ENCODE data around the gene E2F4. TPM values are rescaled to one million over a fixed set of nuclear protein-coding genes. Genes with fewer than 3 reads are reported as not detected.

Gene E2F4
- total and polyA plus RNA-seq, 9 of the 15 experiments (the other 6 are each of a cell fraction or from before 2014, with no cell fraction given): 9.7 to 139 (median 106) TPM

- Histone ChIP-seq H4K20me1 (replicated peaks; ENCODE audit: control insufficient read depth, insufficient read depth, low read length) (no peaks in the 10 kb centered on the region), H3K9me3 (replicated peaks; ENCODE audit: control insufficient read depth, insufficient read depth, low read depth, low read length) (no peaks in the 10 kb centered on the region), H2AFZ (ENCODE audit: low read depth, low read length) (0 out of 2 replicates have a peak overlapping the region, but pooled peaks have one; percentile 57), H3K27ac (ENCODE audit: extremely low read depth, low read depth, low read length) (no peak overlapping the region), H3K79me2 (ENCODE audit: control insufficient read depth, insufficient read depth, low read length) (peaks cover 10% of the 10 kb centered on the region), H3K4me3 (peak overlapping the region; percentile 32), H3K27me3 (ENCODE audit: control insufficient read depth in 2 of 2, insufficient read depth in 2 of 2, low read length in 2 of 2) (no peaks in the 10 kb centered on the region), H3K9me1 (ENCODE audit: control insufficient read depth, insufficient read depth, low read length) (no peaks in the 10 kb centered on the region), H3K4me2 (ENCODE audit: insufficient read depth, low read length) (peak overlapping the region; percentile 61; the same call in 1 of the 2 replicates), H3K9ac (ENCODE audit: insufficient read depth in 1 of 2, low read depth in 2 of 2, low read length in 2 of 2) (peak overlapping the region in 1 of 2 experiments; percentile 72; a peak in 2 of 4 replicates), H3K4me1 (replicated peaks in 1 of 2; ENCODE audit: control insufficient read depth in 2 of 2, insufficient read depth in 2 of 2, low read length in 2 of 2) (peaks cover 9 to 48% of the 10 kb centered on the region in 2 experiments), H3K36me3 (ENCODE audit: control insufficient read depth, insufficient read depth, low read length) (no peaks in the 10 kb centered on the region)
- FAIRE-seq (no peak), ATAC-seq (peak; percentile 81), DNase-seq (ENCODE audit: extremely low read depth in 1 of 4, low spot score in 3 of 4) (peak; percentile 47 to 71 (median 65))
- CTCF ChIA-PET (ENCODE audit: low intra/inter-chr PET ratio): interaction anchor here (0.6 kb wide), 1 partner anchor 66 kb away, joined by 3 read pairs; no protein-coding TSS in a partner anchor
- in situ Hi-C loops (cut with MboI) (no loop called here), intact Hi-C loops (cut with micrococcal nuclease) (no loop called here)
- BruUV-seq (replicated peaks): no TSS peak
- POLR2A ChIA-PET: interaction anchor here (0.7 to 1.1 kb wide), 4 partner anchors 11 to 290 kb away, joined by 3 read pairs; partner anchors contain the start of gene EXOC3L1
- 49% methylated on average over 56 of the region's 73 CpGs for WGBS (ENCODE audit: insufficient coverage, low coverage, missing lambda C conversion rate)
- TF ChIP-seq MITF (IDR thresholded peaks at IDR 0.05): no peak
- peak; percentile 88 for TF ChIP-seq ZBTB33 (CRISPR knock-in tag; IDR thresholded peaks at IDR 0.05)
- peak in 1 of 2 experiments; percentile 19; a peak in 1 of 4 replicates for TF ChIP-seq HDAC1 (IDR thresholded peaks at IDR 0.05)
- peak; percentile 57 for TF ChIP-seq POLR2G (IDR thresholded peaks at IDR 0.05; ENCODE audit: low read depth, low read length)
- TF ChIP-seq MAX (CRISPR knock-in tag; IDR thresholded peaks at IDR 0.05): peak; percentile 62; the same call in 1 of the 2 replicates
- peak; percentile 61 for TF ChIP-seq HNRNPLL (IDR thresholded peaks at IDR 0.05; ENCODE audit: low read depth, low read length, poor library complexity, severe bottlenecking)
- TF ChIP-seq SRSF9 (IDR thresholded peaks at IDR 0.05; ENCODE audit: borderline replicate concordance, low read depth, low read length): no peak
- peak; percentile 39; the same call in 1 of the 2 replicates for TF ChIP-seq NFIC (IDR thresholded peaks at IDR 0.05)
- no peak for TF ChIP-seq BMI1 (IDR thresholded peaks at IDR 0.05; ENCODE audit: low read length)
- TF ChIP-seq PKNOX1 (IDR thresholded peaks at IDR 0.05): no peak
These were observed 13.9 kb upstream of the E2F4 start for GRCh38 chr16:67177743-67178699.
